Measurements from ENCODE around the gene DACH1.

Gene DACH1

DNA sequence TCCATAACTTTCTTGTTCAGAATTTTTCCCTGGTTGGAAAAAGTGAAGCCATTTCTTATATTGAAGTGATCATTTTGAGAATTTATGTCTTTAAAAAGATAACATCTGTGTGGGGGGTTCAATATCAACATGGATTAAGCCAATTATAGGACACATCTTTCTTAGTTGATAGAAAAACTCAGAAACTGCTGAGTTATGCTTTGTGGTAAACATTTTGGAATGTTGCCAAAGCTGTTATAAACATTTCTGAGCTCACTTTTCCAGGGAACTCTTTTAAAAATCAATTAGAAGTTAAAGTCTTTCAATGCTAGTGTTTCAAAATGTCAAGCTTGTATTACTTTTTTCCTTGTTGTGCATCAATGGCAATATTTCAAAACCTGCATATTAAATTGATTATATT lies 248.8 kb downstream of the DACH1 start:
- no peaks in the 10 kb centered on the region for H3K4me1 ChIP-seq (ENCODE audit: control insufficient read depth in 1 of 2, insufficient read depth in 2 of 2, low read length in 2 of 2)
- H3K4me3 ChIP-seq (ENCODE audit: low read depth in 1 of 2, low read length in 2 of 2), result no peak overlapping the region
- H3K27ac ChIP-seq (ENCODE audit: low read length), result no peak overlapping the region
- H3K27me3 ChIP-seq (ENCODE audit: low read depth, low read length), result no peaks in the 10 kb centered on the region
- H3K36me3 ChIP-seq (ENCODE audit: control insufficient read depth in 1 of 2, insufficient read depth in 2 of 2, low read length in 2 of 2), result no peaks in the 10 kb centered on the region
- no peaks in the 10 kb centered on the region for H3K9me3 ChIP-seq (ENCODE audit: control insufficient read depth in 1 of 2, low read length in 2 of 2)

DNA sequence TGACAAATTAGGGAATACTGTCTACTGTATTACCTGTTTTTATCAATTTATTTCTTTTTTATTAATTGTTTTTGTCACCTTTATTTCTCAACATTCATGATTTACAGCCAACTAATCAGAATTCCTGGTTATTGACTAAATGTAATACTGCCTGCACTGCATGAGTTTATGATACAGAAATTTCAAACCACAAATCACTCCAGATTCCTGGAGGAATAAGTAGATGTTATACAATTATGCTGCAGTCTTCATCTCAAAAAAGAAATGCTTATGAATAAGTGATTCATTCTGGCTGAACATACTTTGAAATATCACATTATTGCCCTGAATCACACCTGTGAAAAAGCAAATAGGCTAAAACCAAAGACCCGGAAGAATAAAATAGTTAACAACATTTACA lies 249.7 kb downstream of the DACH1 start:
- no peaks in the 10 kb centered on the region for H3K4me1 ChIP-seq (ENCODE audit: control insufficient read depth in 1 of 2, insufficient read depth in 2 of 2, low read length in 2 of 2)
- no peaks in the 10 kb centered on the region for H3K36me3 ChIP-seq (ENCODE audit: control insufficient read depth in 1 of 2, insufficient read depth in 2 of 2, low read length in 2 of 2)
- H3K27me3 ChIP-seq (ENCODE audit: low read depth, low read length), result no peaks in the 10 kb centered on the region
- no peak overlapping the region for H3K27ac ChIP-seq (ENCODE audit: low read length)
- H3K9me3 ChIP-seq (ENCODE audit: control insufficient read depth in 1 of 2, low read length in 2 of 2), result no peaks in the 10 kb centered on the region
- H3K4me3 ChIP-seq (ENCODE audit: low read depth in 1 of 2, low read length in 2 of 2), result no peak overlapping the region

GRCh38 chr13:71613066-71613745 lies 253.8 kb downstream of the DACH1 start:
- Histone ChIP-seq H3K27ac (ENCODE audit: low read length) (no peak overlapping the region), H3K4me1 (ENCODE audit: control insufficient read depth in 1 of 2, insufficient read depth in 2 of 2, low read length in 2 of 2) (no peaks in the 10 kb centered on the region), H3K9me3 (ENCODE audit: control insufficient read depth in 1 of 2, low read length in 2 of 2) (no peaks in the 10 kb centered on the region), H3K36me3 (ENCODE audit: control insufficient read depth in 1 of 2, insufficient read depth in 2 of 2, low read length in 2 of 2) (no peaks in the 10 kb centered on the region), H3K4me3 (ENCODE audit: low read depth in 1 of 2, low read length in 2 of 2) (no peak overlapping the region), H3K27me3 (ENCODE audit: low read depth, low read length) (no peaks in the 10 kb centered on the region)

GRCh38 chr13:71611292-71611691 lies 255.7 kb downstream of the DACH1 start:
- Histone ChIP-seq H3K4me3 (ENCODE audit: low read depth in 1 of 2, low read length in 2 of 2) (no peak overlapping the region), H3K36me3 (ENCODE audit: control insufficient read depth in 1 of 2, insufficient read depth in 2 of 2, low read length in 2 of 2) (no peaks in the 10 kb centered on the region), H3K9me3 (ENCODE audit: control insufficient read depth in 1 of 2, low read length in 2 of 2) (no peaks in the 10 kb centered on the region), H3K4me1 (ENCODE audit: control insufficient read depth in 1 of 2, insufficient read depth in 2 of 2, low read length in 2 of 2) (no peaks in the 10 kb centered on the region), H3K27ac (ENCODE audit: low read length) (no peak overlapping the region), H3K27me3 (ENCODE audit: low read depth, low read length) (no peaks in the 10 kb centered on the region)

GRCh38 chr13:71610876-71611275 lies 256.1 kb downstream of the DACH1 start:
- Histone ChIP-seq H3K4me3 (ENCODE audit: low read depth in 1 of 2, low read length in 2 of 2) (no peak overlapping the region), H3K4me1 (ENCODE audit: control insufficient read depth in 1 of 2, insufficient read depth in 2 of 2, low read length in 2 of 2) (no peaks in the 10 kb centered on the region), H3K36me3 (ENCODE audit: control insufficient read depth in 1 of 2, insufficient read depth in 2 of 2, low read length in 2 of 2) (no peaks in the 10 kb centered on the region), H3K27me3 (ENCODE audit: low read depth, low read length) (no peaks in the 10 kb centered on the region), H3K27ac (ENCODE audit: low read length) (no peak overlapping the region), H3K9me3 (ENCODE audit: control insufficient read depth in 1 of 2, low read length in 2 of 2) (no peaks in the 10 kb centered on the region)

DNA sequence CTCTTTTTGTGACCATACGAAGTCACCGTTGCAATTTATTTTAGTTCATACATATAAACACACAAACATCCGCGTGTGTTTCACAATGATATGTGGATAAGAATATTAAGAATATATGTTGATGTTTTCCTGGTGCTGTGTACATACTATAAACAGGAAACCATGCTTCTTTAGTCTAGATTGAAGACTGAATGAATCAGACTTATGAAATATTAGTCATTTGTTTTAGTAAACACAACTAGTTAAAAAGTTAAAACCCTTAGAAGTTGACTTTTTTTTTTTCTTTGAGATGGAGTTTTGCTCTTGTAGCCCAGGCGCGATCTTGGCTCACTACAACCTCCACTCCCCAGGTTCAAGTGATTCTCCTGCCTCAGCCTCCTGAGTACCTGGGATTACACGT lies 257.7 kb downstream of the DACH1 start:
- H3K36me3 ChIP-seq (ENCODE audit: control insufficient read depth in 1 of 2, insufficient read depth in 2 of 2, low read length in 2 of 2), result no peaks in the 10 kb centered on the region
- no peak overlapping the region for H3K4me3 ChIP-seq (ENCODE audit: low read depth in 1 of 2, low read length in 2 of 2)
- no peak overlapping the region for H3K27ac ChIP-seq (ENCODE audit: low read length)
- H3K9me3 ChIP-seq (ENCODE audit: control insufficient read depth in 1 of 2, low read length in 2 of 2), result no peaks in the 10 kb centered on the region
- no peaks in the 10 kb centered on the region for H3K27me3 ChIP-seq (ENCODE audit: low read depth, low read length)
- no peaks in the 10 kb centered on the region for H3K4me1 ChIP-seq (ENCODE audit: control insufficient read depth in 1 of 2, insufficient read depth in 2 of 2, low read length in 2 of 2)

- no peaks in the 10 kb centered on the region for H3K27me3 ChIP-seq (ENCODE audit: low read depth, low read length)
- H3K4me1 ChIP-seq (ENCODE audit: control insufficient read depth in 1 of 2, insufficient read depth in 2 of 2, low read length in 2 of 2), result no peaks in the 10 kb centered on the region
- H3K9me3 ChIP-seq (ENCODE audit: control insufficient read depth in 1 of 2, low read length in 2 of 2), result no peaks in the 10 kb centered on the region
- no peak overlapping the region for H3K27ac ChIP-seq (ENCODE audit: low read length)
- H3K4me3 ChIP-seq (ENCODE audit: low read depth in 1 of 2, low read length in 2 of 2), result no peak overlapping the region
- H3K36me3 ChIP-seq (ENCODE audit: control insufficient read depth in 1 of 2, insufficient read depth in 2 of 2, low read length in 2 of 2), result no peaks in the 10 kb centered on the region
These were observed 259.4 kb downstream of the DACH1 start for GRCh38 chr13:71607575-71607974.

DNA sequence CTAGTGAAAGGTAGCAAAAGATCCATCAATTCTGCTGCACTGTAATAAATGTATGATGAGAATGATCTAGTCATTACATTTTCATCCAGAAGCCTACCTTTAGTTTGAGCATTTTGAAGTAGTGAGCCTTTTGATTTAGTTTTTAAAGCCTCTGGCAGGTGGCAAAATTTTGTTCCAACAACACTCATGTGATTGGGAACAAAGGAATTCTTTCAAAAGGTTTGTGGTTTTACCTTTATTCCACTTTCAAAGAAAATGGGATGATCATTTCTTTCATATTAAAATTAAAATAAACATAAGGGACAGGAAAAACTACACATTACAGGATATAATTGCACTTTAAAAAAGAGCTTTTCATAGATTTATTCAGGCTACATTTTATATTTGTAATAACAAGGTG lies 260.2 kb downstream of the DACH1 start:
- Histone ChIP-seq H3K4me3 (ENCODE audit: low read depth in 1 of 2, low read length in 2 of 2) (no peak overlapping the region), H3K27ac (ENCODE audit: low read length) (no peak overlapping the region), H3K36me3 (ENCODE audit: control insufficient read depth in 1 of 2, insufficient read depth in 2 of 2, low read length in 2 of 2) (no peaks in the 10 kb centered on the region), H3K4me1 (ENCODE audit: control insufficient read depth in 1 of 2, insufficient read depth in 2 of 2, low read length in 2 of 2) (no peaks in the 10 kb centered on the region), H3K27me3 (ENCODE audit: low read depth, low read length) (no peaks in the 10 kb centered on the region), H3K9me3 (ENCODE audit: control insufficient read depth in 1 of 2, low read length in 2 of 2) (no peaks in the 10 kb centered on the region)

DNA sequence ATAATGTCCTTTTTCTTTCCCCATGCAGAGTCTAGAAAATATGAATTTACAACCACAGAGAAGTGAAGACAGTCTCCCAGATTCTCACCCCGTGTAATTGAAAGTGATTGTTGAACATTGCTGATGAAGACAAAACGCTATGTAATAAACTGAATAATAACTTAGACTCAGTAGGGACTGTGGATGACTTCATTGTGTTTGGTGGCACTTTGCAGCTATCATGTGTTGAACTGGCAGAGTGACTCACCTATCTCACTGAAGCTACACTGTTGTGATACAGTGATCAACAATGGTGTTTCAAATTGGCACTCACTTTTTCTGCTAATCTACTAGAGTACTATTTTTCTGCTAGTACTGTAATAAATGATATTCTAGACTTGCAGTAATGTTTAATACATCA lies 261.3 kb downstream of the DACH1 start:
- H3K27ac ChIP-seq (ENCODE audit: low read length), result no peak overlapping the region
- H3K4me3 ChIP-seq (ENCODE audit: low read depth in 1 of 2, low read length in 2 of 2), result no peak overlapping the region
- H3K9me3 ChIP-seq (ENCODE audit: control insufficient read depth in 1 of 2, low read length in 2 of 2), result no peaks in the 10 kb centered on the region
- no peaks in the 10 kb centered on the region for H3K27me3 ChIP-seq (ENCODE audit: low read depth, low read length)
- no peaks in the 10 kb centered on the region for H3K36me3 ChIP-seq (ENCODE audit: control insufficient read depth in 1 of 2, insufficient read depth in 2 of 2, low read length in 2 of 2)
- no peaks in the 10 kb centered on the region for H3K4me1 ChIP-seq (ENCODE audit: control insufficient read depth in 1 of 2, insufficient read depth in 2 of 2, low read length in 2 of 2)

- no peaks in the 10 kb centered on the region for H3K27me3 ChIP-seq (ENCODE audit: low read depth, low read length)
- no peak overlapping the region for H3K27ac ChIP-seq (ENCODE audit: low read length)
- no peaks in the 10 kb centered on the region for H3K9me3 ChIP-seq (ENCODE audit: control insufficient read depth in 1 of 2, low read length in 2 of 2)
- no peaks in the 10 kb centered on the region for H3K4me1 ChIP-seq (ENCODE audit: control insufficient read depth in 1 of 2, insufficient read depth in 2 of 2, low read length in 2 of 2)
- no peaks in the 10 kb centered on the region for H3K36me3 ChIP-seq (ENCODE audit: control insufficient read depth in 1 of 2, insufficient read depth in 2 of 2, low read length in 2 of 2)
- no peak overlapping the region for H3K4me3 ChIP-seq (ENCODE audit: low read depth in 1 of 2, low read length in 2 of 2)
These were observed 263.7 kb downstream of the DACH1 start for GRCh38 chr13:71603255-71603654.

- no peaks in the 10 kb centered on the region for H3K27me3 ChIP-seq (ENCODE audit: low read depth, low read length)
- no peaks in the 10 kb centered on the region for H3K4me1 ChIP-seq (ENCODE audit: control insufficient read depth in 1 of 2, insufficient read depth in 2 of 2, low read length in 2 of 2)
- no peaks in the 10 kb centered on the region for H3K36me3 ChIP-seq (ENCODE audit: control insufficient read depth in 1 of 2, insufficient read depth in 2 of 2, low read length in 2 of 2)
- H3K4me3 ChIP-seq (ENCODE audit: low read depth in 1 of 2, low read length in 2 of 2), result no peak overlapping the region
- H3K27ac ChIP-seq (ENCODE audit: low read length), result no peak overlapping the region
- H3K9me3 ChIP-seq (ENCODE audit: control insufficient read depth in 1 of 2, low read length in 2 of 2), result no peaks in the 10 kb centered on the region
These were observed 264.7 kb downstream of the DACH1 start for GRCh38 chr13:71602344-71602743.

GRCh38 chr13:71597150-71597549 lies 269.9 kb downstream of the DACH1 start:
- no peak overlapping the region for H3K4me3 ChIP-seq (ENCODE audit: low read depth in 1 of 2, low read length in 2 of 2)
- H3K27me3 ChIP-seq (ENCODE audit: low read depth, low read length), result no peaks in the 10 kb centered on the region
- no peaks in the 10 kb centered on the region for H3K9me3 ChIP-seq (ENCODE audit: control insufficient read depth in 1 of 2, low read length in 2 of 2)
- H3K27ac ChIP-seq (ENCODE audit: low read length), result no peak overlapping the region
- no peaks in the 10 kb centered on the region for H3K36me3 ChIP-seq (ENCODE audit: control insufficient read depth in 1 of 2, insufficient read depth in 2 of 2, low read length in 2 of 2)
- H3K4me1 ChIP-seq (ENCODE audit: control insufficient read depth in 1 of 2, insufficient read depth in 2 of 2, low read length in 2 of 2), result no peaks in the 10 kb centered on the region

All from muscle layer of duodenum (tissue), 2 donors.